ACHN (cell line): ENCODE measurements around the gene SEC63.

Experiments
- DNase-seq: peaks from one replicate; pipeline ENCODE4 v3.0.0-alpha.2; 2015
- in situ Hi-C: cut with HindIII; loops from 2 replicates; pipeline ENCODE4 v1.10.0; 2017; ENCODE audit warnings: low sequenced_read_pairs, low pct_ligation_motif_present, low pct_unique_long_range_greater_than_20kb

The SEC63 gene

GRCh38 chr6:107833136-107833535, 124.9 kb downstream of the SEC63 start:
- DNase-seq: no peak
- in situ Hi-C loops: no loop called here

- DNase-seq: no peak
- in situ Hi-C loops: no loop called here
Observed at GRCh38 chr6:107832151-107833056, 125.6 kb downstream of the SEC63 start.

GRCh38 chr6:107830060-107830459, 127.9 kb downstream of the SEC63 start:
- in situ Hi-C loops: no loop called here
- DNase-seq: no peak

- no peak for DNase-seq
- in situ Hi-C loops: no loop called here
Observed at GRCh38 chr6:107827541-107827940, 130.5 kb downstream of the SEC63 start.

GRCh38 chr6:107823047-107823557, 134.9 kb downstream of the SEC63 start:
- in situ Hi-C loops: no loop called here
- no peak for DNase-seq

DNA sequence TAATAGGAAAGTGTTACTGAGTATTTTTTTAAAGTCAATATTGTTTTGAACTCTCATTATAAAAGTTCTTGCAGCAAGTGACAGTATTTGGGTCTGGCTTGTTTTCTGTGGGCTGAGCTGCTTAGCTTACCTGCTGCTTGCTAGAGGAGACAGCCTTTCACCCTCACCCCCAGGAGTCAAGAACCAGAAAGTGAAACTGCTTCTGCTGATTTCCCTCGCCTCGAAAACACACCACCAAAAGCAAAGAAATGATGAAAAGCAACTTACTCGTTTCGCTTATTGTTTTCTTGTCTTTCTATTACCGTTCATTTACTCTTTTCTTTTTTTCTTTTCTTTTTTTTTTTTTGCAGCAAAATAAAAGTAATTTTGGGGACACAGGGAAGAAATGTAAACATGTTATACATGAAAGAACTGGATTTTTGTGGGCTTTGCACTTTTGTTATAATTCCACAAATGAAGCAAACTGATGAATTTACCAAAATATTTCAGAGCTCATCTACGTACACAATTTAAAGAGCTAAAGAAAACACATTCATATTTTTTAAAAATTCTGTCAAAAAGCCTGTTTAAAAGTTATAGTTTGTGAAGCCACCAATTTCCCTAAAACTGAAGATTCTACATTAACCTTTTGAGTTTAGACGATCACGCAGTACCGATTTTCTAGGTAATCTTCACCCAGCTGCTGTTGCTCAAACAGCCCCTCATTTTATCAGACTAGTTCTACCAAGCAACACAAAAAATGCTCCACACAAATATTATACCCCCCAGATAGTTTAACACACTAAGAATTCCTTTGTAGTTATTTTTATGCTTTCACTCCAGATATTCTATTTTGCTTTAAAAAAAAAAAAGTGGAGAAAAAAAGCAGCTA, 135.6 kb downstream of the SEC63 start:
- in situ Hi-C loops: no loop called here
- DNase-seq: peak; percentile 18

DNA sequence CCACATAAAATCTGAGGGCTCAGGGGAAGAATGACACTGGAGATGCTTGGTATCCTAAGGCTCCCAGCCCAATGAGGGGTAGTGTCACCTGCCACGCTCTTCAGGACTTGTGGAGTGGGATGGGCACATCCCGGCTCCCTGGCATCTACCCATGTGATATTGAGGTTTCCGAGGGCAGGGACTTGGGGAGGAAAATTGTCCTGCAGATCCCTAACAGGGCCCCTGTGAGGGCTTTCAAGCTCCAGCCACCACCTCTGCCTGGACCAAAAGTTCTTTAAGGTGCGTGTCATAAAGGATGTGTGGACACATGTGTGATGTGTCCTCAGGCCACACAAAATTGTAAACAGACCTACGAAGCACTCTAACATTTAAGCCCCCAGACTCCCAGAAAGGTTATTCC, 136.4 kb downstream of the SEC63 start:
- in situ Hi-C loops: no loop called here
- DNase-seq: no peak

GRCh38 chr6:107820338-107821261, 137.4 kb downstream of the SEC63 start:
- in situ Hi-C loops: no loop called here

DNA sequence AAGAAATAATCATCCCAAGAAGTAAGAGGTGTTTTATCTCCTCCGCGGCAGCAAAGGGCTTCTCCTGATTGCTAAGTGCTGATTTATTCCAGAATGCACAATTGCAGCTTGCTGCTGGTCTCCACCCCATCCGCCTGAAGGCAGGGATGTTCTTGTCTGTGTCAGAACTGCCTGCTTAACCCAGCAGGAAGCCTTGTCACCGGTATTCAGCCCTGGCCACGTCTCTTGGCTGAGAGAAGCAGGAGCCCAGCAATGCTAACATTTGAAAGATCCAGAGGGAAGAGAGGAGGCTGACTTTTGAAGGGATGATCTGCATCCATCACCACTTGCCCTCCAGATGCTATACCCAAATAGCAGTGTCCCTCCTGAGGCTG, 138.1 kb downstream of the SEC63 start:
- in situ Hi-C loops: no loop called here
- no peak for DNase-seq

More at GRCh38 chr6:107820338-107821261, 137.4 kb downstream of the SEC63 start:
- DNase-seq: no peak

GRCh38 chr6:107819217-107819616, 138.8 kb downstream of the SEC63 start:
- in situ Hi-C loops: no loop called here
- DNase-seq: no peak

GRCh38 chr6:107818272-107818671, 139.7 kb downstream of the SEC63 start:
- in situ Hi-C loops: no loop called here
- DNase-seq: no peak

GRCh38 chr6:107817784-107818183, 140.2 kb downstream of the SEC63 start:
- DNase-seq: no peak
- in situ Hi-C loops: no loop called here
